ENCODE results near the gene PNN. TPM values are rescaled to one million over a fixed set of nuclear protein-coding genes. Genes with fewer than 3 reads are reported as not detected.
A peak's percentile ranks its signal among the peaks of the same experiment; 100 is the strongest.
"Not testable (repeated sequence)": the region's sequence is repeated elsewhere in the genome, so short reads cannot be mapped to it uniquely, and the experiment has no call there.

Gene PNN
- 56.1 and 96.8 TPM in 2 replicates for total RNA-seq (2014; rRNA removed; shearing (Covaris generic); ENCODE audit: low replicate concordance)

DNA sequence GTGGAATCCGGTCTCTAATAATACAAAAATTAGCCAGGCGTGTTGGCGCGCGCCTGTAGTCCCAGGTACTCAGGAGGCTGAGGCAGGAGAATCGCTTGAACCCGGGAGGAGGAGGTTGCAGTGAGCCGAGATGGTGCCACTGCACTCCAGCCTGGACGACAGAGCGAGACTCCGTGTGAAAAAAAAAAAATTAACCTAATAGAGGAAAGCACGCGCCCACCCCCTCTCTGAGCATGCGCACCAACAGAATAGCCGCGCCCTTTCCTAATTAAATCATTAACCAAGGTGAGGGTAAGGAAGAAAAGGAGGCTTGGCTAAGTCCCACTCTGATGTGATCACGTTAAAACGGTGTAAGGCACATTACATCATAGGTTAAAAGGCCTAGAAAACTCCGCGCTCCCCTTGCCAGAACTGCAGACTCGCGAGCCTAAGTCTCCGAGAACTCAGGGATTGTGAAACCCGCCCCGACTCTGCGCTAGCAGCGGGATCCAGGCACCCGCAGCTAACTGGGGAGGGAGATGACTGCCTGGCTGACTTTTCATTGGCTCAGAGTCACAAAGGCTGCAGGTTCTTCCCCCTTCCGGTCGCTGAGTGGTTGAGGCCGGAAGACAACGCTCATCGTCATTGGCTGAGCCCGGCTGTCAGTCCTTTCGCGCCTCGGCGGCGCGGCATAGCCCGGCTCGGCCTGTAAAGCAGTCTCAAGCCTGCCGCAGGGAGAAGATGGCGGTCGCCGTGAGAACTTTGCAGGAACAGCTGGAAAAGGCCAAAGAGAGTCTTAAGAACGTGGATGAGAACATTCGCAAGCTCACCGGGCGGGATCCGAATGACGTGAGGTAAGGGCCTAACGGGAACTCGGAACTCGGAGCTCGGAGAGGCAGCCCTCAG lies at the start of gene PNN:
Gene PNN (plus strand): TSS at position 695 of the 885 bp plus-strand sequence. CDS start 26 bp downstream, at position 721.
- no peaks in the 10 kb centered on the region for H3K9me3 ChIP-seq (ENCODE audit: low read length)
- DNase-seq = peak; percentile 100
- H3K9ac ChIP-seq (ENCODE audit: low read length) = peak within 1 kb of the TSS; percentile 97
- H3K27me3 ChIP-seq (ENCODE audit: low read length) = no peaks in the 10 kb centered on the region
- peaks cover 42% of the 10 kb centered on the region for H3K4me1 ChIP-seq (ENCODE audit: low read length)
- peaks cover 24% of the 10 kb centered on the region; the same call in 1 of the 2 replicates for H4K20me1 ChIP-seq (ENCODE audit: insufficient read depth, low read depth, low read length)
- H3K9me2 ChIP-seq (replicated peaks; ENCODE audit: insufficient read depth, low read length) = no peaks in the 10 kb centered on the region
- H3K4me3 ChIP-seq (ENCODE audit: low read length) = peak within 1 kb of the TSS; percentile 76
- H3K79me2 ChIP-seq (ENCODE audit: low read length) = peaks cover 34% of the 10 kb centered on the region
- H3K4me2 ChIP-seq (ENCODE audit: low read depth, low read length, poor library complexity, severe bottlenecking) = peak within 1 kb of the TSS; percentile 93
- no peak within 1 kb of the TSS for H2AFZ ChIP-seq (ENCODE audit: low read length)
- H3K27ac ChIP-seq (ENCODE audit: low read length) = peak within 1 kb of the TSS; percentile 87
- H3K36me3 ChIP-seq (ENCODE audit: insufficient read depth, low read length) = peaks cover 37% of the 10 kb centered on the region

DNA sequence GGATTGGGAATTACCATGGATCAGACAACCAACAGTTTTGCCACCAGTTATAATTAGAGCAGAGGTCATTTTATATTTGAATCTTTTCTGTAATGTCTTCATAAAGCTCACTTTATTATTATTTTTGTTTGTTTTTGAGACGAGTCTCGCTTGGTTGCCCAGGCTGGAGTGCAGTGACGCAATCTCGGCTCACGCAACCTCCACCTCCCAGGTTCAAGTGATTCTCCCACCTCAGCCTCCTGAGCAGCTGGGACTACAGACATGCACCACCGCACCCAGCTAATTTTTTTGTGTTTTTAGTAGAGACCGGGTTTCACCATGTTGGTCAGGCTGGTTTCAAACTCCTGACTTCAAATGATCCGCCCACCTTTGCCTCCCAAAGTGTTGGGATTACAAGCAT lies 37.2 kb upstream of the PNN start:
- not testable (repeated sequence) for H3K9ac ChIP-seq (ENCODE audit: low read length); H3K27ac ChIP-seq (ENCODE audit: low read length); H3K79me2 ChIP-seq (ENCODE audit: low read length); H3K9me3 ChIP-seq (ENCODE audit: low read length); H3K9me2 ChIP-seq (replicated peaks; ENCODE audit: insufficient read depth, low read length); H4K20me1 ChIP-seq (ENCODE audit: insufficient read depth, low read depth, low read length); H3K4me2 ChIP-seq (ENCODE audit: low read depth, low read length, poor library complexity, severe bottlenecking); DNase-seq; H3K4me1 ChIP-seq (ENCODE audit: low read length); H3K27me3 ChIP-seq (ENCODE audit: low read length); H3K4me3 ChIP-seq (ENCODE audit: low read length); H2AFZ ChIP-seq (ENCODE audit: low read length)
- H3K36me3 ChIP-seq (ENCODE audit: insufficient read depth, low read length) = peaks cover 41% of the 10 kb centered on the region

DNA sequence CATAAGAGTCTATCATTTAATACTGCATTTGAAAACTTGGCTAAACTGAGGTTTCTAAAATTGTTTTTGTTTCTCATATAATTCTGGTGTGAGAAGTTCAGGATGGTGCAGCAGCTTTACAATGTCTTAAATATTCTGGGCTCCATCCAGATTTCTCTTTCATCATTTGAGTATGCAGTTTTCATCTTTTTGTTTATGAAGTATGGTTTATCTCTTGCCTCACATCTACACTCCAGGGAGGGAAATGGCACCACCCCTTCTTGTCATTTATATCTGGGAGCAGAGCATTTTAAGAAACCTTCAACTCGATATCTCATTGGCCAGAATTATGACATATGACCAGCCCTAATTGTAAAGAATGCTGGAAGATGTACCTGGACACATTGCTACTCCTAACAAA lies 36.6 kb upstream of the PNN start:
- H4K20me1 ChIP-seq (ENCODE audit: insufficient read depth, low read depth, low read length) = no peaks in the 10 kb centered on the region
- no peak overlapping the region for H3K4me3 ChIP-seq (ENCODE audit: low read length)
- no peaks in the 10 kb centered on the region for H3K27me3 ChIP-seq (ENCODE audit: low read length)
- no peak overlapping the region for H3K27ac ChIP-seq (ENCODE audit: low read length)
- no peak overlapping the region for H2AFZ ChIP-seq (ENCODE audit: low read length)
- H3K79me2 ChIP-seq (ENCODE audit: low read length) = no peaks in the 10 kb centered on the region
- peaks cover 41% of the 10 kb centered on the region for H3K36me3 ChIP-seq (ENCODE audit: insufficient read depth, low read length)
- H3K4me2 ChIP-seq (ENCODE audit: low read depth, low read length, poor library complexity, severe bottlenecking) = no peak overlapping the region
- no peaks in the 10 kb centered on the region for H3K9me2 ChIP-seq (replicated peaks; ENCODE audit: insufficient read depth, low read length)
- DNase-seq = no peak
- no peaks in the 10 kb centered on the region for H3K9me3 ChIP-seq (ENCODE audit: low read length)
- no peaks in the 10 kb centered on the region for H3K4me1 ChIP-seq (ENCODE audit: low read length)
- H3K9ac ChIP-seq (ENCODE audit: low read length) = no peak overlapping the region

DNA sequence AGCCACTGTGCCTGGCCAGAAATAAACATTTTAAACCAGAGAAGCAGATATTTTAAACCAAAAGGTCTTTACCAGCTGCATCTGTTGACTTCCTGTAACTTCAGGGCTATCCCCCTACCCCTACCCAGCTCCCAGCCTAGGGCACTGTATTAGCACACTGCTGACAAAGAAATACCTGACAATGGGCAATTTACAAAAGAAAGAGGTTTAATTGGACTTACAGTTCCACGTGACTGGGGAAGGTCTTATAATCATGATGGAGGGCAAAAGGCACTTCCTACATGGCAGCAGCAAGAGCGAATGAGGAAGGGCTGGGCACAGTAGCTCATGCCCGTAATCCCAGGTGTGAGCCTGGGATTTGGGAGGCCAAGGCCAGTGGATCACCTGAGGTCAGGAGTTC lies 34.9 kb upstream of the PNN start:
- Histone ChIP-seq H3K9me3 (ENCODE audit: low read length) (no peaks in the 10 kb centered on the region), H3K4me3 (ENCODE audit: low read length) (no peak overlapping the region), H3K36me3 (ENCODE audit: insufficient read depth, low read length) (peaks cover 25% of the 10 kb centered on the region), H4K20me1 (ENCODE audit: insufficient read depth, low read depth, low read length) (no peaks in the 10 kb centered on the region), H3K79me2 (ENCODE audit: low read length) (no peaks in the 10 kb centered on the region), H3K27ac (ENCODE audit: low read length) (no peak overlapping the region), H3K4me1 (ENCODE audit: low read length) (no peaks in the 10 kb centered on the region), H3K4me2 (ENCODE audit: low read depth, low read length, poor library complexity, severe bottlenecking) (no peak overlapping the region), H3K27me3 (ENCODE audit: low read length) (no peaks in the 10 kb centered on the region), H3K9ac (ENCODE audit: low read length) (no peak overlapping the region), H3K9me2 (replicated peaks; ENCODE audit: insufficient read depth, low read length) (no peaks in the 10 kb centered on the region), H2AFZ (ENCODE audit: low read length) (no peak overlapping the region)
- no peak for DNase-seq

DNA sequence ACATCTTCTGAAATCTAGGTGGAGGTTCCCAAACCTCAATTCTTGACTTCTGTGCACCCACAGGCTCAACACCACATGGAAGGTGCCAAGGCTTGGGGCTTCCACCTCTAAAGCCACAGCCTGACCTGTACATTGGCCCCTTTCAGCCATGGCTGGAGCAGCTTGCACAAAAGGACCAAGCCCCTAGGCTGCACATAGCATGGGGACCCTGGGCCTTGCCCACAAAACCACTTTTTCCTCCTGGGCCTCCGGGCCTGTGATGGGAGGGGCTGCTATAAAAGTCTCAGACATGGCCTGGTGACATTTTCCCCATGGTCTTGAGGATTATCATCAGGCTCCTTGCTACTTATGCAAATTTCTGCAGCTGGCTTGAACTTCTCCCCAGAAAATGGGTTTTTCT lies 33.4 kb upstream of the PNN start:
- not testable (repeated sequence) for DNase-seq; H3K27ac ChIP-seq (ENCODE audit: low read length); H3K4me2 ChIP-seq (ENCODE audit: low read depth, low read length, poor library complexity, severe bottlenecking); H3K9me2 ChIP-seq (replicated peaks; ENCODE audit: insufficient read depth, low read length); H3K4me3 ChIP-seq (ENCODE audit: low read length); H3K4me1 ChIP-seq (ENCODE audit: low read length); H3K9ac ChIP-seq (ENCODE audit: low read length); H2AFZ ChIP-seq (ENCODE audit: low read length); H4K20me1 ChIP-seq (ENCODE audit: insufficient read depth, low read depth, low read length); H3K27me3 ChIP-seq (ENCODE audit: low read length); H3K9me3 ChIP-seq (ENCODE audit: low read length); H3K79me2 ChIP-seq (ENCODE audit: low read length)
- peaks cover 12% of the 10 kb centered on the region for H3K36me3 ChIP-seq (ENCODE audit: insufficient read depth, low read length)

DNA sequence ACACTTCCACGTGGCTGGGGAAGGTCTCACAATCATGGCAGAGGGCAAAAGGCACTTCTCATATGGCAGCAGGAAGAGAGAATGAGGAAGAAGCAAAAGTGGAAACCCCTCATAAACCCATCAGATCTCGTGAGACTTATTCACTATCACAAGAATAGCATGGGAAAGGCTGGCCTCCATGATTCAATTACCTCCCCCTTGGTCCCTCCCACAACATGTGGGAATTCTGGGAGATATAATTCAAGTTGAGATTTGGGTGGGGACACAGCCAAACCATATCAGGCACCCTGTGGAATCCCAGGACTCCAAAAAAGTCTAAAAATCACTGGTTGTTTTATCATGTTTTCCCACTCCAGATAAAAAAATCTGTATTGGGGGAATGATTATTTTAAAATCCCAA lies 31.8 kb upstream of the PNN start:
- not testable (repeated sequence) for DNase-seq; H3K9me2 ChIP-seq (replicated peaks; ENCODE audit: insufficient read depth, low read length); H4K20me1 ChIP-seq (ENCODE audit: insufficient read depth, low read depth, low read length); H3K4me3 ChIP-seq (ENCODE audit: low read length); H3K9me3 ChIP-seq (ENCODE audit: low read length); H3K79me2 ChIP-seq (ENCODE audit: low read length); H3K9ac ChIP-seq (ENCODE audit: low read length); H3K27ac ChIP-seq (ENCODE audit: low read length); H3K4me1 ChIP-seq (ENCODE audit: low read length); H2AFZ ChIP-seq (ENCODE audit: low read length); H3K27me3 ChIP-seq (ENCODE audit: low read length); H3K4me2 ChIP-seq (ENCODE audit: low read depth, low read length, poor library complexity, severe bottlenecking)
- H3K36me3 ChIP-seq (ENCODE audit: insufficient read depth, low read length) = peaks cover 12% of the 10 kb centered on the region; the same call in 1 of the 2 replicates

DNA sequence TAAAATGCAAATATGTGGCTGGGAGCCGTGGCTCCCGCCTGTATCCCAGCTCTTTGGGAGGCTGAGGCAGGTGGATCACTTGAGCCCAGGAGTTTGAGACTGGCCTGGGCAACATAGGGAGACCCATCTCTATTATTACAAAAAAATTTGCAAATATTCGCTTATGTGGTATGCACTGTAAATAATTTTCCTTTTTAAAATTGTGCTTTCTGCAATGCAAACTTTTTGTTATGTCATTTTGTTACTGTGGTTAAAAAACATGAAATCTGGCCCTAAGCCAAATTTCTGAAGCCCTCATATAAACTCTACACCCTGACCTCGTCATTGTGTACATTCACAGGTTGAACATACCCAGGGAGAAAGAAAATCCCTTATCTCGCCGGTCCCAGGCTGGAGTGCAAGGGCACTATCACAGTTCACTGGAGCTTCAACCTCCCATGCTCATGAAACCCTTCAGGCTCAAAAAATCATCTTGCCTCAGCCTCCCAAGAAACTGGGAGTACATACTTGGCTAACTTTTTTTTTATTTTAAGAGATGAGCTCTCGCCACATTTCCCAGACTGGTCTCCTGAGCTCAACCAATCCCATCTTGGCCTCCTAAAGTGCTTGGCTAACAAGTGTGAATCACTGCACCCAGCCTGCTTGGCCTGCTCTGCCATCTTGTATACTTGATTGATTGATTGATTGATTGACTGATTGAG lies 29.6 kb upstream of the PNN start:
- H3K9me2 ChIP-seq (replicated peaks; ENCODE audit: insufficient read depth, low read length) = no peaks in the 10 kb centered on the region
- no peaks in the 10 kb centered on the region for H3K27me3 ChIP-seq (ENCODE audit: low read length)
- no peaks in the 10 kb centered on the region for H4K20me1 ChIP-seq (ENCODE audit: insufficient read depth, low read depth, low read length)
- H3K9me3 ChIP-seq (ENCODE audit: low read length) = no peaks in the 10 kb centered on the region
- H3K4me1 ChIP-seq (ENCODE audit: low read length) = no peaks in the 10 kb centered on the region
- no peak overlapping the region for H3K4me3 ChIP-seq (ENCODE audit: low read length)
- DNase-seq = no peak
- H3K79me2 ChIP-seq (ENCODE audit: low read length) = no peaks in the 10 kb centered on the region
- H3K9ac ChIP-seq (ENCODE audit: low read length) = no peak overlapping the region
- no peak overlapping the region for H3K27ac ChIP-seq (ENCODE audit: low read length)
- H2AFZ ChIP-seq (ENCODE audit: low read length) = no peak overlapping the region
- peaks cover 23% of the 10 kb centered on the region; the same call in 1 of the 2 replicates for H3K36me3 ChIP-seq (ENCODE audit: insufficient read depth, low read length)
- H3K4me2 ChIP-seq (ENCODE audit: low read depth, low read length, poor library complexity, severe bottlenecking) = no peak overlapping the region

DNA sequence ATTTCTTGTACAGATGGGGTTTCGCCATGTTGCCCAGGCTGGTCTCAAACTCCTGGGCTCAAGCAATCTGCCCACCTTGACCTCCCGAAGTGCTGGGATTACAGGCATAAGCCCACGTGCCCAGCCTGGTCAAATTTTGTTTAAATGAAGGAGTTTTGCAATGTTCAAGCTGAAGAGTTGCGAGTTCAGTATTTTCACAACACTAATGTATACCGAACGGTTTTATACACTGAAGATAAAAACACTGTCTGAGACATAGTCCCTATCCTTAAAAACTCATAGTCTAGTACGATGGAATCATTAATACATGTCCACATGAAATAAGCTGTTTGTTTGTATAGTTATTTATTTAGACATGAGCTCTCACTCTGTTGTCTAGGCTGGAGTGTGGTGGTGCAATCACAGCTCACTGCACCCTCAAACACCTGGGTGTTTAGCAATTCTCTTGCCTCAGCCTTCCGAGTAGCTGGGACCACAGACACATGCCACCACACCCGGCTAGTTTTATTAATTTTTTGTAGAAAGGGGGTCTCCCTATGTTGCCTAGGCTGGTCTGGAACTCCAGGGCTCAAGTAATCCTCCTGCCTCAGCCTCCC lies 20.4 kb upstream of the PNN start:
- no peaks in the 10 kb centered on the region for H3K9me3 ChIP-seq (ENCODE audit: low read length)
- no peak overlapping the region for H3K9ac ChIP-seq (ENCODE audit: low read length)
- H3K27me3 ChIP-seq (ENCODE audit: low read length) = no peaks in the 10 kb centered on the region
- no peak overlapping the region for H2AFZ ChIP-seq (ENCODE audit: low read length)
- no peak for DNase-seq
- peaks cover 35% of the 10 kb centered on the region for H3K36me3 ChIP-seq (ENCODE audit: insufficient read depth, low read length)
- no peaks in the 10 kb centered on the region for H4K20me1 ChIP-seq (ENCODE audit: insufficient read depth, low read depth, low read length)
- H3K4me2 ChIP-seq (ENCODE audit: low read depth, low read length, poor library complexity, severe bottlenecking) = no peak overlapping the region
- no peak overlapping the region for H3K4me3 ChIP-seq (ENCODE audit: low read length)
- H3K9me2 ChIP-seq (replicated peaks; ENCODE audit: insufficient read depth, low read length) = no peaks in the 10 kb centered on the region
- H3K4me1 ChIP-seq (ENCODE audit: low read length) = no peaks in the 10 kb centered on the region
- peaks cover 12% of the 10 kb centered on the region for H3K79me2 ChIP-seq (ENCODE audit: low read length)
- H3K27ac ChIP-seq (ENCODE audit: low read length) = no peak overlapping the region
